A204.1 (cell line): ENCODE measurements around the gene ZNF366.

Experiments
- FAIRE-seq: peaks from 2 replicates; lab custom pipeline; 2012; peaks lifted over from hg19 to GRCh38; lab: Jason Lieb, UNC

ZNF366 gene

DNA sequence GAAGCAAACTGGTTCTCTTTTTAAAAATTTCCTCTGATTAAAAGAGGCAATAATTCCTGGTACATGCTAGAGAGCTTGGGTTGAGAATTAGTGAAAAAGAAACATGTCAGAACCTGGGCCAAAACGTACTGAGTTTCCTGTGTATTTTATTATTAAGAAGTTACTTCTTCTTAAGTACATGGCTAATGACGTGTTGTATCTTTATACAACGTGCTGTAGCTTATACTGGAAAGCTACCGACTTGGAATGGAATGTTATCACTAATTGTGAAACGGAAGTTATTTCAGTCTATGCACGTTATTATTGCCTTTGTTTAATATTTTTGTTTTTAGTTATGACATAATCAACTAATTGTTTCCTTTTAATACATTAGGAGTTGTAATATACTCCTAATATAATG is 43.1 kb downstream of the ZNF366 start:
- no peak for FAIRE-seq

DNA sequence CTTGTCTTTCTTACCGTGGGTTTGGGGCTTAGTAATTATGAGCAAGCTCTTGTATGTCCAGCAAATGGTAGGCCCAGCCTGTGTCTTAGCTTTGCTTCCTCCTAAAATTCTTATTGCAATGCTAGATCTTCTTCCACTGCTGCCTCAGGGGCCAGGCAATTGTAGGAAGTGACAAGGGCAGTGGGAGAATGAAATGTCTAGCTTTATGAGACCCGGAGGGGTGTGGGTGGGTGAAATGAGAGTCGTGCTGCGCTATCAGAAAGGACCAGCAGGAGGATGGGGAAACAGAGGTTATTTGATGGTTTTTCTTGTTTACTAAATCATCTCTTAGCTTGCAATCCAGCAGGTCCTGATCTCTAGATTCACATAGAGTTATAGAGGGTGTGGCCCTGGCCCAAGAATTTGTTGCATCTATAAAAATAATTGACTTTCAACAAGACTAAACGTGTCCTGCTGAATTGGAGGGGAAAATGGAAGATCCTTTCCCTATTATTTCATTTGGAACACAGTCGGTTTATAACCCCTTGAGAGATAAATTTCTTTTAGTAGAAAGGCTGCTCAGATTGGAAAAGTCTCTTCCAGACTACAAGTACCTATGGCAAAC is 43.7 kb downstream of the ZNF366 start:
- no peak for FAIRE-seq

DNA sequence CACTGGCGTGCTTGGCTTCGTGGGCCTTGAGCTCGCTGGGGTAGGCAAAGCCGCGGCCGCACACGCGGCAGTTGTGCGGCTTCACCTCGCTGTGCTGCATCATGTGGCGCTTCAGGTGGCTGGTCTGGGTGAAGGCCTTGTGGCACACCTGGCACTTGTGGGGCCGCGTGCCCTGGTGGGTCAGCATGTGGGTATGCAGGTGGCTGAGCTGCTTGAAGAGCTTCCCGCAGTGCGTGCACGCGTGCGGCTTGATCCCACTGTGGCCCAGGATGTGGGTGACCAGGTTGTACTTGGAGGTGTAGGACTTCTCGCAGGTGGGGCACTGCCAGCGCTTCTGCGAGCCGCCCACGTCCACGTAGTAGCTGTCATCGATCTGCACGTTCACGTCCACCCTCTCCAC is 46.8 kb downstream of the ZNF366 start:
- no peak for FAIRE-seq

DNA sequence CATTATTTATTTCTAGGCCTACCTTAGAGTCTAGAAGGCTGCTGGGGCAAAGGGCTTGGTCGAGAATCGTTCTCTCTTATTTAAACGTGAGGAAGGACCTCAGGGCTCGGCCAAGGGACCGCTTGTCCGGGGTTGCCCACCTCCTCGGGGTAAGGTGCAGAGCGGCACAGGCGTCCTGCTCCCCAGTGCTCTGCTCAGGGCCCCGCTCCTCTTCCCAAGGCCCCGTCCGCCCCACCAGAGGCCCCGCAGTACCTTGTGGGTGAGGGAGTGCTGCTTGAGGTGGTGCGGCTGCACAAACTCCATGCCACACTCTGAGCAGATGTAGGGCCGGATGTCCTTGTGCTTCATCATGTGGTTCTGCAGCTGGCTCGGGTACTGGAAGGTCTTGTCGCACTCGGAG is 47.3 kb downstream of the ZNF366 start:
- FAIRE-seq: no peak

DNA sequence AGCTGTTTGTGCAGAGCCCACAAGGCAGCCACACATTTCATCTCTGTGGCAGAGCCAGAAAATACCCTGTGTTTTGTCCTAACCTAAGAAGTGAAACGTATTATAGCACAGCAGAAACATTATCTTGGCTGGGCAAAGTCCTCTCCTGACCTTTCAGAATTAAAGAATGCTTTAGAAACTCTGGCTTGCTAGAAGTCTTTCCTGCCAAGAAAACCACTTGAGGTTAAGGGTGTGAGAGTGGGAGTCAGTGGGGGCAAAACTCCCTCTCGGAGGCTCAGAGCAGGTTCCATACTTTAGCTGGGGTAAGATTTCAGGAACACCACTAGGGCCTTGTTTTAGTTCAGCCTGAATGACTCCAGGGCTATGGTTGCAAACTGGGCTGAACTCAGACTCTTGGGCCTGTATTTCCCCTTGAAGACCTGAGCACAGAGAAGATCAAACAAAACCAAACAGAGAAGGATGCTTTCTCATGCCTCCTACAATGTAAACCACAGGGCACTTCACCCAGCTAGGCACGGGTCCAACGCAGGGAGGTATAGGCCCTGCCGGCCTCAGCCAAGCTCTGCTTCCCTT is 48.0 kb downstream of the ZNF366 start:
- FAIRE-seq: no peak

DNA sequence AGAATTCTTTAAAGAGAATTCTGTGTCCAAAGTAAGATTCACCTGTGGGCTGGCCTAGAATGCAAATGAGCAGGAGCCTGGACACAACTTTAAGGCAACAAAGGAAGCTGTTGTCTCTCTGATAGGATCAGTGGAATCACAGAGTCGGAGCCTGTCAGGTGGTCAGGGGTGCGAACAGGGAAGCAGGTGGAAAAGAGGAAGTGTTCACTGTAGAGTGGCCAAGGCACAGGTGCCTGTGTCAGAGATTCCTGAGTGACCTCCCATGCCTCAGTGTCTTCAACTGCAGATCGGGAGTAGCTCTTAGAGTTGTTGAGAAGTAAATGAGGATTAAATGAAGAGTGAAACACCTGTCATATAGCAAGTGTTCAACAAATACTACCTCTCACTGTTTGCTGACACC is 48.8 kb downstream of the ZNF366 start:
- no peak for FAIRE-seq

DNA sequence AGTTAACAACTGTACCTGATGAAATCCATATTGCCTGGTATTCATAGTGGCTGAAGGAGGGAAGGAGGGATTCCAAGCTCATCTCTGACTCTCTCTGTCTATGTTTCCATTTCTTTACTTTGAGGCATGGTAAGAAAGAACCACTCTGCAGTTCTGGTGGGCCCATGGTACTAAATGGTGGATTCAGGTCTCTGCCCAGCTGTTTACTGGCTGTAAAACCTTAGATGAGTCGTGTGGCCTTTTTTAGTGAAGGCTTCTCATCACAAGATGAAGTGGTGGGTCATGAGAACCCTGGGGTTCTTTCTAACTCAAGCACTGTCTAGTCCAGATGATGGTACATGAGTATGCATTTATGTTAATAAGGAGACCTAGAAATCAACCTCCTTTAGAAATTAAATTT is 49.7 kb downstream of the ZNF366 start:
- FAIRE-seq: no peak

DNA sequence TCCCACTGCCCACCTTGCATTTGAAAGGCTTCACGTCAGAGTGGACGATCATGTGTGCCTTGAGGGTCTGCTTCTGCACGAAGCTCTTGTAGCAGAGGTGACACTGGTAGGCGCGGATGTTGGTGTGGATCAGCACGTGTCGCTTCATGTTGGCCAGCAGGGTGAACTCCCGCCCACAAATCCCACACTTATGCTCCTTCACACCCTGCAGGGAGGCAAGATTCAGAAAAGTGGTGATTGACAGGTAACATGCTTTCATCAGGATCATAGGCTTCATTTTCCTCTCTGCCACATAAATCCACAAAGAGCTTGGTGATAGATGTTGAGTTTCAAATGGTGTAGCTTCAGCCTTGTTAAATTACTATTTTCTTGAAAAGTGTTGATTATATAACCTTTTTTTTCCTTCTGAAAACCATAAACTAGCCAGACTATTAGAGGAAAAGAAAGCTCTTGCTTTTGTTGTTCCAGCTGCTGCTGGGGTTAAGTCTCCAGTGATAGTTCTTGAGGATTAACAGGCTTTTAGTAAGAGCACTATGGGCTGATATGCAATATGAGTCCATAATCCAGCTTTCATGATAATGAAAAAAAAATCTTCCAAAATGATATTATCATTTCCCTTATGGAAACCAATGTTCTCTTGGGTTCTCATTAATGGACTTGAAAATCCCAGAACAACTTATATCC is 50.7 kb downstream of the ZNF366 start:
- FAIRE-seq: no peak

DNA sequence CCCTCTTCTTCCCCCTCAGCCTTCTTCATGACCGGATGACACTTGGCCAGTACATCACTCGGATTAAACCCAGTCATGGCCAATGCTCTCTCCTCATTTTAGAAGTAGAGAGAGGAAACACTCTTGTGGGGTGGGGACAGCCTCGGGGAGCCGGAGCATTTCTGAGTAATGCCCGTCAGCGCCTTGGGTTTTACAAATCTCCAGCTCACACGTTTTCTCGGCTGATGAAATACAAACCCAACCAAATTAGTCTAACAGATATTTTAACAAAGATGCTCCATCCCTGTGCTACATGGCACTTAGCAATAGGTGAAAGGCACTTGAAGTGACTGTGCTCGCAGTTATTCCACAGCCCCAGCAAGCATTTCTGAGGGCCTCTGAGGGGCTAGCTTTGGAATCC is 51.7 kb downstream of the ZNF366 start:
- FAIRE-seq: no peak

DNA sequence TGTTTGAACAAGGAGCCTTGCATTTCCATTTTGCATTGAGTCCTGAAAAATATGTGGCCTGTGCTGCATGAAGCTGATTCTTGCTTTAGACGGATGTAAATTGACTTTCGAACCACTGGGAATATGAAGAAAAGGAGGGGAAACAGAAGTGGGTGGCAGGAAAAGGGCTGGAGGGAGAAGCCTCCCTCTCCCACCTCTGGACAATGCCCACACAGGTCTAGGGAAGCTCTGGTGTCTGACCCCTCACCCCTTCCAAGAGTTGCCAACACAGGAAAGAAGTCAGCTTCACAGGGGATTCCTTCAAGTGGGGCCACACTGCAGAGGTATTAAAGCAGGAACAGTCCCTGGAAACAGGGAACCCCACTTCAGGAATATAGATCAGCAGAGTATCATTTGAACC is 52.2 kb downstream of the ZNF366 start:
- no peak for FAIRE-seq

DNA sequence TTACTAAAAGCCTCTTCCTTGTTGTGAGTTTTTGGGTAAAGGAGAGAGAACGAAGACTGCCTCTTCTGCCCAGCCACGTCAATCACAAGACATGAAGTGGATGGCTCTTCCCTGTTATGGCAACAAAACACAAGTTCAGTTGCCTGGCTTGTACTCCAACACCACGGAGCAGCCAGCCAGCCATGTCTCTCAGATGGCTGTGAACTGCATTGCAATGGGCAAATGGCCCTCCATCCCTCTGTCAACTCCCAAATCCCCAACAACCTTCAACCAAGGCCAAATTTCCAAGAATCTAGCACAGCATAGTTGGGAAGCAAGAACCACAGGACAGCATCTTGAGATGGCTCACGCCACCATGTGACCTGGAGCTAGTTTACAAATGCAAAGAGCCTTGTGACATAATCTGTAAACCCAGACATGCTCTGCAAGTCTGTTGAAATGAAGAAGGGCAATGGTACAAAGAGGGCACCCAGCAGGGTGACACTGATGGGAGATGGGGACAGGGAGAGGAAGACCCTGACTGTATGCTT is 53.9 kb downstream of the ZNF366 start:
- no peak for FAIRE-seq

DNA sequence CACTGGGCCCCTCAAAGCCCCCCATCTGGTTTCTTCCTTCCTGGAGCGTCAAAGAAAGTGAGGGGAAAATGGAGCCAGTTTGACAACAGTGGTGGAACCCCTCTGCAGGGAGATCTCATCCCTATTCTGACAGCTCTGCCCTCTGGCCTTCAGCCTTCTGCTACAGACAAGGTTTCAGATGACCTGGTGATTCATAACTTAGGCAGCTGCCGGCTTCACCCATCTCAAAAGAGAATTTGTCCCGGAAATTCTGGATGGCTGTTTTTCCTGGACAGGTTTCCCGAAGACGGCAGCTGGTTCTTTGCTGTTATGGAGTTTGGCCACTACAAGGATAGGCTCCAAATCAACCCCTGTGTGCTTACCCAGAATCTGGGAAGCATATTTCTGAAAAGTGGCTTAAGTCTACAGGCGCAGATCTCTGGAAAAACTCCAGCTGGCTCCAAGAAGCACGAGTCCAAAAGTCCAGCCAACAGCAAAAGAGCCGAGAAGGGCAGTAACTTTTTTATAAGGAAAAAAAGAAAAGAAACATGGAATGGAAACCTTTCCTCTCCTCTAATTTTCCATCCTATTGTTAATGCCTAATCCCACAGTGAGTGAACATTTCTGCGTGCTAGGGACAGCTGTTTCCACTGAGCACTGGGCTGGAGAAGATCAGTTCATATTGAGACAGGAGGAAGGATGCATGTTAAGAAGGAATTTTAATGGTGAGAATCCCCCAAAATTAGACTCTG is 54.5 kb downstream of the ZNF366 start:
- FAIRE-seq: no peak

DNA sequence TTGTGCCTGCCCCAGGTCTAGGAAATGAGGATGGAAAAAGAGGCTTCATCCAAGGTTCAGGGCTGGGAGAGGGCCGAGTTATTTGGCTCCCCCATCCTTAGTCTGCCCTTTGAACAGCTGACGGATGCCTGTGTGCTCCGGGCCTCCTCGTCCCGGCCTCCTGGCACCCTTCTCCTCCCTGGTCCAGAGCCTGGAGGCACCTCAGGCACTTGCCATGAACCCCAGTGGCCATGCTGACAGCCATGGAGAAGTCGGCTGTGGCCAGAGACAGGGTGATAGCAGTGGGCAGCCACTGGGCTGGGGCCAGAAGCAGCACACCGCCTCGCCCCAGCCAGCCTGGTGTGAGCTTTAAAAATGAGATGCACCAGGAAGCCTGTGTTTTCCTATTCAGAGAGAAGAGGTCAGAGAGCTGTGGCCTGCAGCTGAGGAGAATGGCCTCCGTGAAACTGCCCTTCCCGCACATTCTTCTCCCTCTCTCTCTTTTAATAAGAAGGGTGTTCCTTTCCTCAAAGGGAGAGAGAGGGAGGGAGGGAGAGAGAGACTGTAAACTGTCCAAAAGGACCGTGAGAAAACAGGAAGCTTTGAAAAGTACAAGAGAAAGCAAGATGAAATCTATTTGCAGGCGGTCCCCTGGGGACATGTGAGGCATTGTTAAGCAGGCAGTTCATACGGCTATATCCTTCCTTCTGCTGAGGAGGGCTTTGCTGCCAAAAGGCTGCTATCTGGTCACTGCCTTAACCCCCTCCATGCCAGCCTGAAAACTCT is 55.3 kb downstream of the ZNF366 start:
- FAIRE-seq: no peak

DNA sequence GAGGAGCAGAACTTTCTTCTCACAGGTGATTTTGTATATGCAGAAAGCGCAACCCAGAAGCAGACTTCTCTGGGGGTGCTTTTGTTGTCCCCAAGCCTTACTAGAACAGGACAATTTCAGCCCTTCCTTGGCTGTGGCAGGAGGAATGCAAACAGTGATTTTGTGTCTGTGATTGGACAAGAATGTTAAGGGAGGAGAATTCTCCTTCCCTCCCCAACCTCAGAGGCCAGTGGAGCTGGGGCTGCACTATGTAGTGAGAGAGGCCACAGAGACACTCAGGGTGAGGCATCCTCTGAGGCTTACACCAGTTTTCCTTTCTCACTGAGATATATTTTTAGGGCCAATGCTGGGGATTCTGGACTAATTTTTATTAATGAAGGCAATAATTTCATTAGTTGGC is 58.8 kb downstream of the ZNF366 start:
- no peak for FAIRE-seq

DNA sequence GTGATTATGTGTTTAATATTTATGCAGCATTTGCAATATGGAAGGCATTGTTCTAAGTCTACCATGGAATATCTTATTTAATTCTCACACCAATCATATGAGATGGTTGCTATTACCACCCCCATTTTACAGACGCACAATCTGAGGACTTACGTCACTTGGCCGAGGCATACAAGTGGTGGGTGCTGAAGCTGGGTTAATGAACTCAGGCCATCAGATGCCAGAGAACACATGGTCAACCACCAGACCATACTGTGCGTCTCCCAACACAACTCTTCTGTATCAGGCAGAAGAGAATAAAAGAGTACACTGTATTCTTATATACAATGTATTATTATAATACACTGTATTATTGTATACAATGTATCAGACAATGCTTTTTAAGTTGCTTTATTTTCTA is 59.5 kb downstream of the ZNF366 start:
- FAIRE-seq: no peak

DNA sequence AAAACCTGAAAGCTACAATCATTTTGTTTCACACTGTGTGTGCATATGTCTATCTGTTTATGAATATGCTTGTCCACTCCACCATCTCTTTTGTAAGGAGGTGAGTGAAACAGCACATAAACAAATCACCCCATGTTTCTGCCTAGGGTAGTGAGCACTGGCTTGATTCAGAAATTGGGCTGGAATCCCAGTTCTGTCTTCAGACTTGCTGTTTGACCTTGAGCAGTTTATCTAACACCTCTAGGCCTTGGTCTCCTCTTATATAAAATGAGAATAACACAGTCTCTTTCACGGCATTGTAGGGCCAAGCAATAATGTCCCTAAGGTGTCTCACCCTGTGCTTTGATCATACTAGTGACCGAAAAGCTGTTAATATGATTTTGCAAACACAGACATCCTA is 61.2 kb downstream of the ZNF366 start:
- no peak for FAIRE-seq

DNA sequence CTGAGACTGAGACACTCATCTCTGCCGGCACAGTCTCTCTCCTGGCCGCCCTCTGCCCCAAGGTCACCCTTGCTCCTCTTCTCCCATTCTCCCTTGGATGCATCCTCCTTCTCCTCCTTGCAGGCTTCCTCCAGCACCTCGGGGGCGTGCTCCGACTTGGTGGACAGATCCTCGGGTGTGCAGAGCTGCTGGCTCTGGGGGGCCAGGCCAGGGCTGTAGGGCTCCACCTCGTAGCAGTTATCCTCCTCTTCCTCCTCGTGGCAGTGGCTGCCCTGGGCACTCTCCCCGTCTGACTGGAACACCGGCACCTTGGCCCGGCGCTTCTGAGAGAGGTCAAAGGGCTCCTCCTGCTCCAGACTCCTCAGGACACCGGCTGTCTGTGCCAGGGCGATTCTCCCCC is 63.3 kb downstream of the ZNF366 start:
- no peak for FAIRE-seq

DNA sequence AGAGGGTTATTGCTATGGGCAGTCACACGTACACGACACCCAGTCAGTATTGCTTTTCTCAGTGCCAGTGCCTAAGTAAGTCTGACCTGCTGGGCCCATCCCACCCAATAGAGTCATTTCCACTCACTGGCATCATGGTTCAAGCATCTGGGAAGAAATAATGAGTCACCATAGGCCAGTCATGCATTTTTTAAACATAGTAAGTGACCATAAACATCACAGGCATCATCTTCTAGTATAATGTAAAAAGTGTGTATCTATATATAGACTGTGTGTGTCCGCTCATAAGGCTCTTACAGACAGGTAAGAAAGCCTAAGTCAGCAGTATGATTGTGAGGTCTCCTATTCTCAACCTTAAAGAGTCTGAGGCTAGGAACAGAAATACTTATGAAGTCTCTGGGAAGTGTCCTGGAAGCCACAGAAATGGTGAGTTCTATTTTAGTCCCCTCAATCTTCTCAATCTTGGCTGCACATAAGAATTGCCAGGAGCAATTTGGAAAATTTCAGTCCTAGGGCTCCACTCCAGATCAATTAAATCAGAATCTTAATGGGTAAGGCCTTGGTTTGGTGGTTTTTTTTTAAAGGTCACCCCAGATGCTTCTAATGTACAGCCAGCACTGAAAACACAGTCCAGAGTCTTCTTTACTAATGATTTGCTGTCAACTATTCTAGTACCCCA is 65.2 kb downstream of the ZNF366 start:
- no peak for FAIRE-seq

DNA sequence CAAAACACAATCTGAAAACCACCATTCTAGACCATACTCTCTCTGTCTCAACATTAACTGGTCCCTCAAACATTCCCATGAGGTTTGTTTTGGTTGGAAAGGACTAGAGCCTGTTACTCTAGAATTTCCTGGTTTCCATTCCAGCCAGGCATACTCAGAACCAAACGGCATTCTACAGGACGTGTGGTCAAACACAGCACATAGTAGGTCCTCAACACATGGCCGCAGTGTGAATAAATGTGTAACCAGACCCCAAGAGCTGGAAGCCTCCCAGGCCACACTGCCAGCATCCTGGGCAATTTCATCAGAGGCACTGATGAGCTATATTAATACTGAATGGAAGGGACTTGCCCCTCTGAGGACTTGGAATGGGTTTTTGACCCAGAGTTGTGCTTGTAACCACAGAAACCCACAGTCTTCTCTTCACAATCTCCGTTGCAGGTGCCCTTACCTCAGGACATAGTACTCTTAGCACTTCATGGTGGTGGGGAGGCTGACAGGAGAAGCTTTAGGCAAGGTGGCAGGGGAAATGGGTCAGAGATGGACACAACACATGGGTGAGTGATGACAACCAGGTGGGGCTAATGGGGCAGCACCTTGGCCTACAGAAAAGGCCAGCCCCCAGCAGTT is 66.0 kb downstream of the ZNF366 start:
- no peak for FAIRE-seq

DNA sequence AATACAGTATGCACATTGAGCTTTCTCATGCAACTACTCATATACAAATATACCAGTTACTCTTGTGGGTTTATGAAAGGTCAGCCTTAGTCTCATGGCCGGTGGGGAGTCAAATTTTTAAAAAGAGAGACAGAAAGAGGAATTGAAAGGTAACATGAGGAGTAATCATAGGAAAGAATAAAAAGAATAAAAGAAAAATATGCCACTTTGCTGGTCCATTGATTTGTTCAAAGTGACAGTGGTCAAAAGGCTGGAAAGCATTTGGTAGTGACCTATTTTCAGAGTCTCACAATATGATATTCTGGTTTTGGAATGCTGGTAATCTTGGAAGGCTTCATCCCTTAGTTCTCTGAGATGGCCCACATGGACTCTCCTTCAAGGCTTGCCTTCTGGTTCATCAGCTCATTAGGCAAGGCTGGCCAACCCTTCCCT is 67.0 kb downstream of the ZNF366 start:
- no peak for FAIRE-seq

DNA sequence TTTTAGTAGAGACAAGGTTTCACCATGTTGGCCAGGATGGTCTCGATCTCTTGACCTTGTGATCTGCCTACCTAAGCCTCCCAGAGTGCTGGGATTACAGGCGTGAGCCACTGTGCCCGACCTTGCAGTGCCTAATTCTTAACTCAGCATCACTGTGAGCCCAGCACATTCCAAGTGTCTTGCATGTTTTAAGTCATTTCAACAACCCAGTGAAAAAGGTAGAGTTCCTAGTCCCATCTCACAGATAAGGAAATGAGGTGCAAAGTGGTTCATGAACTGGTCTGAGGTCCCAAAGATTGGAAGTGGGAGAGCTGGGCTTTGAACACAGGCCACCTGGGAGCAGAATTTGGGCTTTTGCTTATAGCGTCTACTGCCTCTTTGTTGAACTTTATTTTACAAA is 68.0 kb downstream of the ZNF366 start:
- FAIRE-seq: no peak
